ENCODE results near the gene CBLIF.
"Not testable (repeated sequence)": the region's sequence is repeated elsewhere in the genome, so short reads cannot be mapped to it uniquely, and the experiment has no call there.

- not testable (repeated sequence) for TF ChIP-seq EZH2 (IDR thresholded peaks at IDR 0.05; ENCODE audit: borderline replicate concordance, low read depth, low read length, poor library complexity, severe bottlenecking); CTCF (conservative IDR thresholded peaks at IDR 0.05; ENCODE audit: low read depth, low read length)
Observed at GRCh38 chr11:59848439-59848838, 3.1 kb upstream of the CBLIF start.

Measured in A673 (cell line).